Stimulated activated CD8-positive, alpha-beta memory T cell treated with anti-CD3 and anti-CD28 coated beads, Interleukin-7, amount 100 ng/mL, for 4 hours (primary cell): Measurements from ENCODE around the gene RSAD2.

Experiments
- DNase-seq, 2 donors: peaks; one replicate each; pipeline ENCODE4 v3.0.0-alpha.2; 2020; ENCODE audit warnings: low read depth in 2 of 2

Gene RSAD2

GRCh38 chr2:6945087-6945813 lies 67.7 kb downstream of the RSAD2 start:
- DNase-seq = no peak

GRCh38 chr2:6945821-6946220 lies 68.2 kb downstream of the RSAD2 start:
- DNase-seq = no peak

DNA sequence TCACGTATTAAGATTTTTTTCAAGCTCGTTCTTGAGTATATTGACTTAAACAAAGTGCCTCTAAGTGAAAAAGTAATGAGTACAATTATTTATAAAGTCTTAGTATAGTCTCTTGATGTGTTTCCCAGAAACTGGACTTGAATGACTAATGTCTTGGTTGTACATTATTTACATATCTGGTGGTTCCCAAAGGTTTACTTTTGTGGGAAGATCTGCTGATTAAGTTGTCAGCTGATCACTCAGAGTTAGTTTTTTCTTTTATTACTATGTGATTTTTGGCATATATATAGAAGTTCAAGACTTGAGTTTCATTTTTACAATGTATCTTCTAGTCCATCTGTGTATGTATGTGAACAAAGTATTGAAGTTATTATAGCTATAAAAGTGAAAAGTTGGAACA lies 69.1 kb downstream of the RSAD2 start:
- no peak for DNase-seq
